Activated naive CD4-positive, alpha-beta T cell treated with anti-CD3 and anti-CD28 coated beads, Interleukin-2, amount 10 ng/mL, durations not matched to agents 7 days and 5 days (primary cell): ENCODE measurements around the gene SPDYE4.
"Not testable (repeated sequence)": the region's sequence is repeated elsewhere in the genome, so short reads cannot be mapped to it uniquely, and the experiment has no call there.

Experiments used
- CTCF ChIA-PET: fragments of 350-600 bp; sonication (Branson Sonifier 250); formaldehyde crosslinking; loops from one replicate; lab custom pipeline; 2021; ENCODE audit warnings: antibody characterized with exemption; lab: Charles Lee
- DNase-seq: peaks from one replicate; pipeline ENCODE4 v3.0.0-alpha.2; 2020
- H3K27ac Mint-ChIP-seq: one replicate; pipeline ENCODE4 v1.8.0; 2021; ENCODE audit warnings: mild to moderate bottlenecking, moderate library complexity, mixed read lengths
- H3K27me3 Mint-ChIP-seq: one replicate; pipeline ENCODE4 v1.8.0; 2021; ENCODE audit warnings: mild to moderate bottlenecking, mixed read lengths
- H3K36me3 Mint-ChIP-seq: one replicate; pipeline ENCODE4 v1.8.0; 2021; ENCODE audit warnings: mixed read lengths
- H3K4me1 Mint-ChIP-seq: one replicate; pipeline ENCODE4 v1.8.0; 2021; ENCODE audit warnings: mixed read lengths
- H3K4me3 Mint-ChIP-seq: one replicate; pipeline ENCODE4 v1.8.0; 2021; ENCODE audit warnings: mild to moderate bottlenecking, moderate library complexity, mixed read lengths
- H3K9me3 Mint-ChIP-seq: one replicate; pipeline ENCODE4 v1.8.0; 2021; ENCODE audit warnings: mixed read lengths

Gene SPDYE4

GRCh38 chr17:8758137-8758596, at the start of gene SPDYE4:
Gene SPDYE4 (minus strand): TSS chr17:8758546. CDS start chr17:8758382, 164 bp downstream.
- Mint-ChIP-seq H3K4me3 (no peak within 1 kb of the TSS), H3K36me3 (no peaks in the 10 kb centered on the region), H3K9me3 (no peaks in the 10 kb centered on the region), H3K27ac (no peak within 1 kb of the TSS), H3K4me1 (no peaks in the 10 kb centered on the region), H3K27me3 (peaks cover 46% of the 10 kb centered on the region)
- DNase-seq: no peak
- CTCF ChIA-PET: interaction anchor here (1.0 to 1.3 kb wide), 2 partner anchors 17 to 177 kb away, joined by 3 to 5 read pairs; no protein-coding TSS in a partner anchor

GRCh38 chr17:8806926-8807550, 48.7 kb upstream of the SPDYE4 start:
- Mint-ChIP-seq H3K27me3 (peaks cover 22% of the 10 kb centered on the region), H3K9me3 (peaks cover 9% of the 10 kb centered on the region), H3K4me3 (no peak overlapping the region), H3K4me1 (peaks cover 6% of the 10 kb centered on the region), H3K27ac (no peak overlapping the region), H3K36me3 (peaks cover 20% of the 10 kb centered on the region)
- CTCF ChIA-PET: interaction anchor here (3.2 kb wide), 1 partner anchor 21 kb away, joined by 10 read pairs; no protein-coding TSS in a partner anchor
- DNase-seq: no peak

- CTCF ChIA-PET: interaction anchor here (0.7 kb wide), 1 partner anchor 722 kb away, joined by 3 read pairs; no protein-coding TSS in a partner anchor
These were observed 48.0 kb upstream of the SPDYE4 start for GRCh38 chr17:8806253-8806925.

GRCh38 chr17:8805396-8805795, 47.0 kb upstream of the SPDYE4 start:
- H3K36me3 Mint-ChIP-seq: peaks cover 13% of the 10 kb centered on the region
- CTCF ChIA-PET: interaction anchor here (0.7 to 2.2 kb wide), 2 partner anchors 20 to 723 kb away, joined by 3 to 8 read pairs; no protein-coding TSS in a partner anchor
- not testable (repeated sequence) for H3K27ac Mint-ChIP-seq, H3K9me3 Mint-ChIP-seq, H3K4me1 Mint-ChIP-seq, DNase-seq, H3K4me3 Mint-ChIP-seq
- peaks cover 11% of the 10 kb centered on the region for H3K27me3 Mint-ChIP-seq

More at GRCh38 chr17:8806253-8806925, 48.0 kb upstream of the SPDYE4 start:
- Mint-ChIP-seq H3K27me3 (peaks cover 15% of the 10 kb centered on the region), H3K4me1 (peaks cover 6% of the 10 kb centered on the region), H3K36me3 (peaks cover 14% of the 10 kb centered on the region), H3K4me3 (no peak overlapping the region), H3K27ac (no peak overlapping the region), H3K9me3 (peaks cover 5% of the 10 kb centered on the region)
- no peak for DNase-seq

- peaks cover 6% of the 10 kb centered on the region for H3K4me1 Mint-ChIP-seq
- peaks cover 3% of the 10 kb centered on the region for H3K9me3 Mint-ChIP-seq
- no peak overlapping the region for H3K27ac Mint-ChIP-seq
- H3K27me3 Mint-ChIP-seq: peaks cover 7% of the 10 kb centered on the region
- no peak overlapping the region for H3K4me3 Mint-ChIP-seq
- DNase-seq: no peak
- peaks cover 5% of the 10 kb centered on the region for H3K36me3 Mint-ChIP-seq
- CTCF ChIA-PET: interaction anchor here (0.7 to 2.2 kb wide), 3 partner anchors 18 to 131 kb away, joined by 3 to 8 read pairs (median 3); no protein-coding TSS in a partner anchor
These were observed 45.4 kb upstream of the SPDYE4 start for GRCh38 chr17:8803531-8804420.

GRCh38 chr17:8801135-8801840, 42.9 kb upstream of the SPDYE4 start:
- Mint-ChIP-seq H3K36me3 (no peaks in the 10 kb centered on the region), H3K9me3 (no peaks in the 10 kb centered on the region), H3K27ac (no peak overlapping the region), H3K4me1 (peaks cover 1% of the 10 kb centered on the region), H3K4me3 (no peak overlapping the region), H3K27me3 (peaks cover 10% of the 10 kb centered on the region)
- CTCF ChIA-PET: no interaction called here
- DNase-seq: no peak

- H3K4me1 Mint-ChIP-seq: no peaks in the 10 kb centered on the region
- H3K27ac Mint-ChIP-seq: no peak overlapping the region
- no peak for DNase-seq
- CTCF ChIA-PET: interaction anchor here (1.6 kb wide), 1 partner anchor 94 kb away, joined by 3 read pairs; no protein-coding TSS in a partner anchor
- peaks cover 10% of the 10 kb centered on the region for H3K27me3 Mint-ChIP-seq
- no peaks in the 10 kb centered on the region for H3K9me3 Mint-ChIP-seq
- H3K4me3 Mint-ChIP-seq: no peak overlapping the region
- no peaks in the 10 kb centered on the region for H3K36me3 Mint-ChIP-seq
These were observed 42.3 kb upstream of the SPDYE4 start for GRCh38 chr17:8800656-8801055.

GRCh38 chr17:8799570-8800212, 41.3 kb upstream of the SPDYE4 start:
- Mint-ChIP-seq H3K27me3 (peaks cover 15% of the 10 kb centered on the region), H3K4me3 (no peak overlapping the region), H3K36me3 (no peaks in the 10 kb centered on the region), H3K4me1 (no peaks in the 10 kb centered on the region), H3K27ac (no peak overlapping the region), H3K9me3 (no peaks in the 10 kb centered on the region)
- DNase-seq: no peak
- CTCF ChIA-PET: interaction anchor here (1.6 to 1.9 kb wide), 2 partner anchors 95 to 198 kb away, joined by 3 to 5 read pairs; no protein-coding TSS in a partner anchor

- H3K27ac Mint-ChIP-seq: no peak within 1 kb of the TSS
- CTCF ChIA-PET: interaction anchor here (0.7 to 1.9 kb wide), 3 partner anchors 96 to 226 kb away, joined by 3 to 5 read pairs (median 3); no protein-coding TSS in a partner anchor
- no peaks in the 10 kb centered on the region for H3K36me3 Mint-ChIP-seq
- no peak for DNase-seq
- peaks cover 16% of the 10 kb centered on the region for H3K27me3 Mint-ChIP-seq
- H3K9me3 Mint-ChIP-seq: no peaks in the 10 kb centered on the region
- H3K4me3 Mint-ChIP-seq: no peak within 1 kb of the TSS
- H3K4me1 Mint-ChIP-seq: no peaks in the 10 kb centered on the region
These were observed 40.7 kb upstream of the SPDYE4 start, which contains the start of gene MFSD6L for GRCh38 chr17:8798846-8799569. Gene MFSD6L (minus strand): TSS chr17:8799365. CDS start chr17:8799120, 245 bp downstream.

GRCh38 chr17:8798176-8798845, 40.0 kb upstream of the SPDYE4 start:
- Mint-ChIP-seq H3K36me3 (no peaks in the 10 kb centered on the region), H3K9me3 (no peaks in the 10 kb centered on the region), H3K4me1 (no peaks in the 10 kb centered on the region), H3K27ac (no peak overlapping the region), H3K27me3 (peaks cover 16% of the 10 kb centered on the region), H3K4me3 (no peak overlapping the region)
- CTCF ChIA-PET: interaction anchor here (0.7 to 1.9 kb wide), 4 partner anchors 13 to 227 kb away, joined by 3 to 6 read pairs (median 4); no protein-coding TSS in a partner anchor
- DNase-seq: no peak

GRCh38 chr17:8797621-8798175, 39.4 kb upstream of the SPDYE4 start:
- Mint-ChIP-seq H3K27ac (no peak overlapping the region), H3K4me1 (no peaks in the 10 kb centered on the region), H3K36me3 (no peaks in the 10 kb centered on the region), H3K4me3 (no peak overlapping the region), H3K27me3 (peaks cover 16% of the 10 kb centered on the region), H3K9me3 (no peaks in the 10 kb centered on the region)
- CTCF ChIA-PET: interaction anchor here (1.2 to 1.6 kb wide), 2 partner anchors 12 to 97 kb away, joined by 4 to 6 read pairs; no protein-coding TSS in a partner anchor
- no peak for DNase-seq
